Fibroblast of lung (primary cell): Measurements from ENCODE around the gene TMEM139.

Experiments
- EZH2 ChIP-seq: IDR thresholded peaks from 2 replicates; pipeline ENCODE4 v1.5.1; 2012; ENCODE audit warnings: low read length, control low read depth, mild to moderate bottlenecking; ENCODE audit errors: missing control alignments
- TF ChIP-seq, protein P1 (sequence below), 2 donors: IDR thresholded peaks in 1 of 2; conservative IDR thresholded peaks in 1 of 2; 1 replicate in 1 of 2; 2 replicates in 1 of 2; pipeline ENCODE4 v1.5.1; 2011 to 2012; ENCODE audit warnings: low read length in 2 of 2, control low read depth in 1 of 2, inconsistent platforms in 1 of 2, low read depth in 1 of 2, mild to moderate bottlenecking in 1 of 2

DNA sequence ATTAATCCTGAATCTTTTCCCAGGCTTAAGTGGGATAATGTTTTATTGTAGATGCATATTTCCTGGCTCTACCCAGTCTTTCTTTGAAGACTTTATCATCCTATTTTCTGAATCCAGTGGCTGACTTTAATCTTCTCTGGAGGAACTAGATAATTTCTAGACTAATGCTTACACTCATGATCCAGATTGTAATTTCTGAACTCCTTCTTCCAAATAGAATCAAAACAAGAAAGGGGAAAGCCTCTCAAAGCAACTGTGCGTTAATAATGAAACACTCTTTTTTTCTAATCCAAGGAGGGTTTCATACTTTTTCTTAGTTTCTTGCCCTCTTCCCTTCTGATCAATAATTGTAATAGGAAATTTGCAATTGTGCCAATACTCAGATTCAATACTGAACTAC lies 13.5 kb upstream of the TMEM139 start:
- TF ChIP-seq EZH2, result no peak
- TF ChIP-seq, protein P1, sequence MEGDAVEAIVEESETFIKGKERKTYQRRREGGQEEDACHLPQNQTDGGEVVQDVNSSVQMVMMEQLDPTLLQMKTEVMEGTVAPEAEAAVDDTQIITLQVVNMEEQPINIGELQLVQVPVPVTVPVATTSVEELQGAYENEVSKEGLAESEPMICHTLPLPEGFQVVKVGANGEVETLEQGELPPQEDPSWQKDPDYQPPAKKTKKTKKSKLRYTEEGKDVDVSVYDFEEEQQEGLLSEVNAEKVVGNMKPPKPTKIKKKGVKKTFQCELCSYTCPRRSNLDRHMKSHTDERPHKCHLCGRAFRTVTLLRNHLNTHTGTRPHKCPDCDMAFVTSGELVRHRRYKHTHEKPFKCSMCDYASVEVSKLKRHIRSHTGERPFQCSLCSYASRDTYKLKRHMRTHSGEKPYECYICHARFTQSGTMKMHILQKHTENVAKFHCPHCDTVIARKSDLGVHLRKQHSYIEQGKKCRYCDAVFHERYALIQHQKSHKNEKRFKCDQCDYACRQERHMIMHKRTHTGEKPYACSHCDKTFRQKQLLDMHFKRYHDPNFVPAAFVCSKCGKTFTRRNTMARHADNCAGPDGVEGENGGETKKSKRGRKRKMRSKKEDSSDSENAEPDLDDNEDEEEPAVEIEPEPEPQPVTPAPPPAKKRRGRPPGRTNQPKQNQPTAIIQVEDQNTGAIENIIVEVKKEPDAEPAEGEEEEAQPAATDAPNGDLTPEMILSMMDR (conservative IDR thresholded peaks at IDR 0.05 in 1 of 2, IDR thresholded peaks at IDR 0.05 in 1 of 2; ENCODE audit: low read depth in 1 of 2, low read length in 2 of 2), result no peak
